AG09319 (cell line): ENCODE data around the gene UROD.

ENCODE experiments used
- DNase-seq: peaks from one replicate; pipeline ENCODE4 v3.0.0-alpha.2; 2010; ENCODE audit warnings: low read depth; ENCODE audit errors: extremely low read depth
- TF ChIP-seq, protein P1 (sequence below): IDR thresholded peaks from 2 replicates; pipeline ENCODE4 v1.5.1; 2011; ENCODE audit warnings: low read depth, mild to moderate bottlenecking, inconsistent platforms, low read length, moderate library complexity

Gene UROD

DNA sequence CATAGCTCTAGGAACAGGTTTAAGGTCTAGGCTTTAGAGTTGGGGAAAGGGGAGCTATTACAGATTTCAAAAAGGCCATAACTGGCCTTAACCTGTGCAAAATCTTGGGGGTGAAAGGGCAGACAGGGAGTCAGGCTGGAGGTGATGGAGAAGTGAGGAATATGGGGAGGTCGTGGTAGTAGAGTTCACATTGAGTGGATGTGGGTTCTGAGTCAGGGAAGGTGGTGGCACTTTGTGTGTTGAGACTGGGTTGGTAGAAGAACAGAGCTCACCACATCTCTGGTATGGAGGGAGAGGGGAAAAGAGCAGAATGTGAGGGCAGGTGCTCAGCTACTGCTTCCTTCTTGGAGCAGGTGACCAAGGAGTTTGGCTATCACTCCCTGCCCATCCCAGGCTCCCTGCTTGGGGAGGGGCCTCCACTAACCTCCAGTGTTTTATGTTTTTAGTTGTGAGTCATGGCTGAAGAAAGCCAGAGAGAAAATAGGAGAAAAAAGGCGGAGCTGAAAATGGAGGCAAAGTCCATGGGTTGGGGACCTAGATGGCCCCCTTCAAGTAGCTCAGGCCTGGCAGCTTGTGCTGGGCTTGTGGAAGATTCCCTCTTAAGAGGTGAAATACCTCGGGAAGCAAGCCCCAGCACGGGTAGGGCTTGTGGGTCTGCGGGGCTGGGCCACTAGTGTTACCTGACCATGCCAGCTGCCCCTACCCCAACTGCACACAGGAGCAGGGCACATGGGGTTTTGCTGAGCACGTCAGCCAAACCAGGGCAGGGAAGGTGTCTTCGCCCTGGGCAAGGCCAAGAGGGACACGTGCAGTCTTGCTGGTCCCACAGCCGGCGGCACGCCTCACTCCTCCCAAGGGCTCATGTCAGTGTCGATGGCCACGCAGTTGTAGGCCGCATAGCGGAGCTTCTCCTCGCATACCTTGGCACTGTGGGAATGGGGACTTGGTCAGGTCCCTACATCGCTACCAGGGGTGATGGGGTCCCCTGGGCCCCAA lies 9.1 kb upstream of the UROD start:
- no peak for DNase-seq
- TF ChIP-seq, protein P1, sequence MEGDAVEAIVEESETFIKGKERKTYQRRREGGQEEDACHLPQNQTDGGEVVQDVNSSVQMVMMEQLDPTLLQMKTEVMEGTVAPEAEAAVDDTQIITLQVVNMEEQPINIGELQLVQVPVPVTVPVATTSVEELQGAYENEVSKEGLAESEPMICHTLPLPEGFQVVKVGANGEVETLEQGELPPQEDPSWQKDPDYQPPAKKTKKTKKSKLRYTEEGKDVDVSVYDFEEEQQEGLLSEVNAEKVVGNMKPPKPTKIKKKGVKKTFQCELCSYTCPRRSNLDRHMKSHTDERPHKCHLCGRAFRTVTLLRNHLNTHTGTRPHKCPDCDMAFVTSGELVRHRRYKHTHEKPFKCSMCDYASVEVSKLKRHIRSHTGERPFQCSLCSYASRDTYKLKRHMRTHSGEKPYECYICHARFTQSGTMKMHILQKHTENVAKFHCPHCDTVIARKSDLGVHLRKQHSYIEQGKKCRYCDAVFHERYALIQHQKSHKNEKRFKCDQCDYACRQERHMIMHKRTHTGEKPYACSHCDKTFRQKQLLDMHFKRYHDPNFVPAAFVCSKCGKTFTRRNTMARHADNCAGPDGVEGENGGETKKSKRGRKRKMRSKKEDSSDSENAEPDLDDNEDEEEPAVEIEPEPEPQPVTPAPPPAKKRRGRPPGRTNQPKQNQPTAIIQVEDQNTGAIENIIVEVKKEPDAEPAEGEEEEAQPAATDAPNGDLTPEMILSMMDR = no peak

DNA sequence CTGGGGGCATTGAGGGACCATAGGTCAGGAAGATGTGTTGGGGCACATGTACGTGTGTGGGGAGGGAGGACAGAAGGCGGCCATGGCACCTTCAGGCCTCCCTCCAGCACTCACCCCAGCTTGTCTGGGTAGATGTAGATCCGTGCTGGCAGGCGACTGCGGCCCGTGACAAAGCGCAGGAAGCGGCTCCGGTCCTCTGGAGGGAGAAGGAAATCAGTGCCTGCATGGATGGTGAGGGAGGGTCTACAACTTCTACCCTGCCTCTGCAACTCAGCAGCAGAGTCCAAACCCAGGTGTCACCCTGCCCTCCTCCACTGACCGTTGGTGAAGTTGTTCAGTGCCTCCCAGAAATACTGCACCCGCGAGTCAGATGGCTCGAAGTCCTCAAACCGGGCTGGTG lies 8.3 kb upstream of the UROD start:
- no peak for DNase-seq
- TF ChIP-seq, protein P1 = no peak

DNA sequence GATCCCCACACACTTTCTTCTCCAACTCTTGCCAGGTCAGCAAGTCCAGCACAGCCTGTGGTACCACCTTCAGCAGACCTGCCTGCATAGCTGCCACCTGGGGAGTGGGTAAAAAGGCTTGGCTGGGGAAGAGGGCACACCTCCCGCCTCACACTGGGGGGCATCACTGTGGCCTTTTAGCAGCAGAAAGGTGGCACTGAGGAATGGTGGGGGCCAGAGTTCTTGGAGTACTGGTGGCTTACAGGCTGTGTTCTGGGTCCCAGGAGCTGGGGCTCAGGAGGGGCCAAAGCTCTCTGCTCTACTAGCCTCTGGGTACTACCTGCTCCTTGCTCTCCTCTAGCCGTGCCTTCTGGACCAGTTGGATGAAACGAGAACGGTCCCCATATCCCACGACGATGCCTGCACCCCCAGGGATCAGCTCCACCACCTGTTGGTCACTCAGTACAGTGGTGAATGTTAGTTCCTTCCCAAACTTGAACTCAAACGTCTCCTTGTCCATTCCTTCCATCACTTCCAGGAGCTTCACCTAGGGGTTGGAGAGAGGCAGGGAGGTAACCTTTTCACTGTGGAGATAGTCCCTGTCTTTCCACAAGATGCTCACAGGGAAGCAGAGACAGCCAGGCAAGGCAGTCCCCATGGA lies 7.7 kb upstream of the UROD start:
- no peak for DNase-seq
- TF ChIP-seq, protein P1 = no peak

DNA sequence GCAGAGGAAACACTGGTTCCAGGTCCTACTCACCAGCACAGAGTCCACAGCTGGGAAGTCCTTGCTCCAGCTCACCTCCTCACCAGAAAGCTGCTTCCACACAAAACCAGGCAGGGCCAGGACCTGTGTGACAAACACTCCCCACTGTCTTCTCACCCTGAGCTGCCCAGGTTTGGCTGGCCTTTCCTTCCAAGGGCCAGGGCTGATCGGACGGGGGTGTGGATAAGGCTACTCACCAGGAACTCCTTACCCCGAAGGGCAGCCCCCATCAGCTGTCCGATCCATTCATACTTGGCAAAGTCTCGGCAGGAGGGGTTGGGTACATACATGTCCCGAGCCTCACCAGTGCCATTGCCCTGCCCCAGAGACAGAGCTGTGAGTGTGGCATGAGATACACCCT lies 6.3 kb upstream of the UROD start:
- TF ChIP-seq, protein P1 = no peak
- DNase-seq = no peak

DNA sequence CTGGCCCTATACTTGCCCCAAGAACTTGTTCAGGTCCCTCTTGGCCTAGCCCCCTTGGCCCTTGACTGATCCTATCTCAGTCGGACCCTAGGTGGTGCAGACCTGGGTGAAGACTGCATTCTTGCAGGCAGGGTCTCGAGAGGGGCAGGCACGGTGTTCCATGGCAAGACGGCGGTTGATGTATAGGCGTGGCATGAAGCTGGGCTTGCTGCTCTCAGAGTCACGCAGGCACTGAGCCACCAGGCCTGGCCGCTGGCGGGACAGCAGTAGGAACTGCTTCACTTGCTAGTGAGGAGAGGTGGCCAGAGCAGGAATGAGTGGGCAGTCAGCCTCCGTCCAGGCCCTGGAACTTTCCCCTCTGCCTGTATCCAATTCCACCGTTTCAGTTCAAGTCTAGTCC lies 4.7 kb upstream of the UROD start:
- TF ChIP-seq, protein P1 = no peak
- DNase-seq = no peak

DNA sequence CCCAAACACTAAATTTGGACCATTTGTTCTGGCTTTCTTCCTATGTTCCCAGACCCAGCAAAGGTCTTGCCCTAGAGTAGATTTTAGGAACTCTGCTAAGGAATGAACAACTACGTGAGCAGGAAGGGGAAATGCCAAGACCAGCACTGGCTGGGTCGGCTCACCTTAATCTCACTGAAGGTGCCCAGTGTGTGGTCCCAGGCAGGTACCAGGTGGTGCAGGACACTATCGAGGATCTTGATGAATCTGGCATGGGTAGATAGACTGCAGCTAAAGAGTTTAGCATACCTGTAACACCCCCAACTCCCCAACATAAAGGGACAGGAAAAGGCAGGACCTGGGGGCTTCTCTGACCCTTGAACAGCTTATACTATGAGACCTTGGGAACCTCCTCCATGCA lies 4.0 kb upstream of the UROD start:
- DNase-seq = no peak
- TF ChIP-seq, protein P1 = no peak

DNA sequence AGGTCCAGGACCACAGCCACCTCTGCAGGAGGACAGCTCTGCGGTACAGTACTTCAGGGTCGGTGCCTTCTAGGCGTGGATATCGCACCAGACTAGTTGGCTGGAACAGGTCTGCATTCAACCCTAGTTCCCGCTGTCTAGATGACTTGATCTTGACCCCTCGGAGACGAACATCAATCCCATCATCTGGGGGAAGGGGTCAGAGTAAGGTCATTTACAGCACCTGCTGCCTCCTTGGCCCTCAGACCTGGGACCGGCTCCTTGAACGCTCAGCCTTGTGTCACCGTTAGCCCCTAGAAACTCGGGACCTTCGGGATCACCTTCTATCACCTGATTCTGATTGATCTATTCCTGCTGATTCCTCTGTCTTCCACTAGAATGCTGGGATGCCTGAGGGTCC lies 3.5 kb upstream of the UROD start:
- TF ChIP-seq, protein P1 = no peak
- no peak for DNase-seq
